NT2/D1 (cell line): ENCODE measurements around the gene GMDS.

ENCODE experiments used
- DNase-seq: peaks from one replicate; pipeline ENCODE4 v3.0.0-alpha.2; 2011; ENCODE audit warnings: low read depth, low spot score
- H3K27me3 ChIP-seq: 2 replicates; pipeline ENCODE4 v1.6.0; 2011; ENCODE audit warnings: mild to moderate bottlenecking; ENCODE audit not compliant: insufficient read length, insufficient read depth
- H3K36me3 ChIP-seq: 2 replicates; pipeline ENCODE4 v1.6.1; 2011; ENCODE audit warnings: mild to moderate bottlenecking, low read length, mixed read lengths; ENCODE audit not compliant: insufficient read depth, insufficient read length
- H3K4me1 ChIP-seq: 2 replicates; pipeline ENCODE4 v1.5.1; 2011; ENCODE audit not compliant: insufficient read depth, insufficient read length
- H3K4me3 ChIP-seq: 2 replicates; pipeline ENCODE4 v1.5.1; 2011; ENCODE audit warnings: low read depth; ENCODE audit not compliant: insufficient read length
- H3K9ac ChIP-seq: 2 replicates; pipeline ENCODE4 v1.6.0; 2011; ENCODE audit warnings: low read depth; ENCODE audit not compliant: insufficient read length
- H3K9me3 ChIP-seq: 2 replicates; pipeline ENCODE4 v1.5.1; 2011; ENCODE audit warnings: mild to moderate bottlenecking, low read length; ENCODE audit not compliant: insufficient read depth
- SUZ12 ChIP-seq: IDR thresholded peaks from 2 replicates; pipeline ENCODE4 v1.6.1; 2011; ENCODE audit not compliant: insufficient read length, insufficient read depth; ENCODE audit errors: extremely low read depth
- YY1 ChIP-seq: IDR thresholded peaks from 2 replicates; pipeline ENCODE4 v1.6.1; 2011; ENCODE audit not compliant: insufficient read length, insufficient read depth
- ZNF274 ChIP-seq: IDR thresholded peaks from 2 replicates; pipeline ENCODE4 v1.6.1; 2011; ENCODE audit warnings: mild to moderate bottlenecking, low read depth, low read length

GMDS gene

GRCh38 chr6:1840491-1841121 lies 404.8 kb downstream of the GMDS start:
- no peak overlapping the region for H3K4me3 ChIP-seq
- H3K36me3 ChIP-seq, result no peaks in the 10 kb centered on the region
- H3K4me1 ChIP-seq, result no peaks in the 10 kb centered on the region
- H3K9ac ChIP-seq, result no peak overlapping the region
- TF ChIP-seq SUZ12 (no peak), YY1 (no peak), ZNF274 (no peak)
- H3K9me3 ChIP-seq, result peaks cover 6% of the 10 kb centered on the region; the same call in 1 of the 2 replicates
- no peaks in the 10 kb centered on the region for H3K27me3 ChIP-seq
- DNase-seq, result no peak

DNA sequence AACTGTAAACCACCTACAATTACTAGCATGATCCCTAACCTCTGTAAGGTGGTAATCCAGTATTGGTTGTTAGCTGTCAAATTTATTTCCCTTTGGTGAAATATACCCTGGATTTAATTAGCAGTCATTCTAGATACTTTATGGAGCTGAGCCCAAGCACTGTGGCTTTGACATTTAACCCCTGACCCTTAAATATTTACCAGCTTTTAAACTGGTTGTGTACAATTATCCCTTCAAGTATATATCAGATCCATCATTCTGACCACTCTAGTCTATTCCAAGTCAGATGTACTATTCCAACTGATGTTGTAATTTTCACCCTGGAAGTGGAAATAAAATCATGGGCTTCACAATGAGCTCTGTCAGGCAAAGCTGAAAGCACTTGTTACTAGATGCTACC lies 406.0 kb downstream of the GMDS start:
- H3K4me3 ChIP-seq, result no peak overlapping the region
- H3K9me3 ChIP-seq, result no peaks in the 10 kb centered on the region
- TF ChIP-seq SUZ12 (no peak), YY1 (no peak), ZNF274 (no peak)
- H3K36me3 ChIP-seq, result no peaks in the 10 kb centered on the region
- no peak overlapping the region for H3K9ac ChIP-seq
- DNase-seq, result no peak
- no peaks in the 10 kb centered on the region for H3K27me3 ChIP-seq
- H3K4me1 ChIP-seq, result no peaks in the 10 kb centered on the region

- H3K9ac ChIP-seq, result no peak overlapping the region
- H3K4me1 ChIP-seq, result no peaks in the 10 kb centered on the region
Observed at GRCh38 chr6:1838604-1839213, 406.7 kb downstream of the GMDS start.

DNA sequence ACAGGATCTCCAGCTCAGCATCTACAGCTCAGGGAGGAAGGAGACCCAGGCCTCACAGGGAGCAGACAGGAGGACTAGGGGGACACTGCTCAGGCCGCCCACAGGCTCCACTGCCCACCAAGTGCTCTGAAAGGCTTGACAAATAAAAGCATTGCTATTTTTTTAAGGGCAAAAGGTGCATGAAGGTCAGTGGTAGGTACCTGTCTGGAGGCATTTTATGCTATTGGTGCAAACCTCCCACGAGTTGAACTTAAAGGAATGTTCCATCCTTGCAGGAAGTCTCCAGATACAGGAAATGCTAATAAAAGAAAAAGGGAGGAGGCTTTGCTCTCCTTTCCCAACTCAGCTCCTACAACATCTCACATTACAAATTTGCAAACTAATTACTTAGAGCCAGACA lies 407.6 kb downstream of the GMDS start:
- Histone ChIP-seq H3K27me3 (no peaks in the 10 kb centered on the region), H3K9ac (no peak overlapping the region), H3K4me3 (no peak overlapping the region), H3K4me1 (no peaks in the 10 kb centered on the region), H3K36me3 (no peaks in the 10 kb centered on the region), H3K9me3 (no peaks in the 10 kb centered on the region)
- no peak for DNase-seq
- TF ChIP-seq ZNF274 (no peak), YY1 (no peak), SUZ12 (no peak)

More at GRCh38 chr6:1838604-1839213, 406.7 kb downstream of the GMDS start:
- DNase-seq, result no peak
- Histone ChIP-seq H3K27me3 (no peaks in the 10 kb centered on the region), H3K4me3 (no peak overlapping the region), H3K36me3 (no peaks in the 10 kb centered on the region), H3K9me3 (no peaks in the 10 kb centered on the region)
- TF ChIP-seq YY1, result no peak
- TF ChIP-seq SUZ12, result no peak
- TF ChIP-seq ZNF274, result no peak

DNA sequence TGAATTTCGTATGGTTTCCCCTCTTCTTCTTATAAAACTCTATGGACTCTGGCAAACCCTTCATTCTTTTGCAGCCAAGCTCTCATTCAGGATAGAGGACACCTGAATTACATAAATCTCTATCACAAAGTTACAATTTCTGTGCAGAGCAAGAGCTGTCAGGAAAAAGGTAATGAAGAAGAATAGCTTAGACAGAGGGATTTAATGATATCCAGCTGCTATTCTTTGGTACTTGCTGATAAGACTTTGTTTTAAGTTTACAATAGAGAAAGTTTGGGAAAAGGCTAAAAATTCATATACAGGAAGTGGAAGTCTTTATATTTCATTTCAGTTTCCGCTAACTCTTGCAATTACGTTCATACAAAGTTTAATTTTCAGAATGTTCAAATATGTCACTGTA lies 408.7 kb downstream of the GMDS start:
- DNase-seq, result no peak
- Histone ChIP-seq H3K27me3 (no peaks in the 10 kb centered on the region), H3K36me3 (no peaks in the 10 kb centered on the region), H3K4me1 (no peaks in the 10 kb centered on the region), H3K9ac (no peak overlapping the region), H3K9me3 (no peaks in the 10 kb centered on the region), H3K4me3 (no peak overlapping the region)
- TF ChIP-seq ZNF274 (no peak), SUZ12 (no peak), YY1 (no peak)

- DNase-seq, result no peak
- no peak overlapping the region for H3K4me3 ChIP-seq
- no peaks in the 10 kb centered on the region for H3K36me3 ChIP-seq
- no peaks in the 10 kb centered on the region for H3K27me3 ChIP-seq
- no peak overlapping the region for H3K9ac ChIP-seq
- no peaks in the 10 kb centered on the region for H3K9me3 ChIP-seq
- H3K4me1 ChIP-seq, result no peaks in the 10 kb centered on the region
- TF ChIP-seq ZNF274, result no peak
- no peak for TF ChIP-seq YY1
- TF ChIP-seq SUZ12, result no peak
Observed at GRCh38 chr6:1834646-1835516, 410.5 kb downstream of the GMDS start.

DNA sequence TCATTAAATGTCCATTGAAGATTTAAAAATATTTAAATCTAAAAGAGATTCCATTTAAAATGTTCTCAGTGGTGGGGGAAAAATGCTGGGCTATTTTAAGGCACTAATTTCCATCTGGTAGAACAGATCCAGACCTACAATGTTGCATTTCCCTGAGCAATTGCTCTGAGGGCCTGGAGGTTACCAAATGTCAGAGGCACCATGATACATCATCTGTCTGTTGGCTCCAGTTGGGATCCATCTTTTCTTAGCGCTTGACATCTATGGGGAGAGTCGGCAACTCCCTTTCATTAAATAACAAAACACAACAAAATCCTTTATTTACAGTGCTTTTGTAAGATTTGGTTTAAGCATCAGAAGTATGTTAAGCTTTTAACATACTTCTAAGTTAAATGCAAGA lies 411.2 kb downstream of the GMDS start:
- H3K4me3 ChIP-seq, result no peak overlapping the region
- no peaks in the 10 kb centered on the region for H3K9me3 ChIP-seq
- no peaks in the 10 kb centered on the region for H3K4me1 ChIP-seq
- no peaks in the 10 kb centered on the region for H3K36me3 ChIP-seq
- TF ChIP-seq YY1 (no peak), SUZ12 (no peak), ZNF274 (no peak)
- H3K9ac ChIP-seq, result no peak overlapping the region
- H3K27me3 ChIP-seq, result no peaks in the 10 kb centered on the region
- no peak for DNase-seq
